NCI-H1436 treated with DMSO at 0.1 percent for 48 hours (cell line): ENCODE results near the gene AURKA.
"Not testable (repeated sequence)": the region's sequence is repeated elsewhere in the genome, so short reads cannot be mapped to it uniquely, and the experiment has no call there.

ENCODE experiments used
- DNase-seq: peaks from one replicate; lab custom pipeline; 2025; lab: John Stamatoyannopoulos, UW

AURKA gene

GRCh38 chr20:56391596-56392131 is 351 bp downstream of the AURKA start:
- no peak for DNase-seq

GRCh38 chr20:56391037-56391436 is 978 bp downstream of the AURKA start:
- DNase-seq, result no peak

GRCh38 chr20:56390396-56390795 is 1.6 kb downstream of the AURKA start:
- DNase-seq, result not testable (repeated sequence)

GRCh38 chr20:56389807-56390206 is 2.2 kb downstream of the AURKA start:
- DNase-seq, result no peak

GRCh38 chr20:56388882-56389281 is 3.1 kb downstream of the AURKA start:
- no peak for DNase-seq

GRCh38 chr20:56386219-56386618 is 5.8 kb downstream of the AURKA start:
- no peak for DNase-seq

GRCh38 chr20:56385130-56385529 is 6.9 kb downstream of the AURKA start:
- DNase-seq, result no peak

- no peak for DNase-seq
Observed at GRCh38 chr20:56383334-56383733, 8.7 kb downstream of the AURKA start.

- DNase-seq, result no peak
Observed at GRCh38 chr20:56382696-56383095, 9.3 kb downstream of the AURKA start.

- no peak for DNase-seq
Observed at GRCh38 chr20:56381501-56381900, 10.5 kb downstream of the AURKA start.

- DNase-seq, result no peak
Observed at GRCh38 chr20:56380375-56380774, 11.6 kb downstream of the AURKA start.

GRCh38 chr20:56378386-56378785 is 13.6 kb downstream of the AURKA start:
- DNase-seq, result no peak

- DNase-seq, result no peak
Observed at GRCh38 chr20:56376331-56376730, 15.7 kb downstream of the AURKA start.

GRCh38 chr20:56373942-56374341 is 18.1 kb downstream of the AURKA start:
- no peak for DNase-seq

GRCh38 chr20:56372850-56373249 is 19.2 kb downstream of the AURKA start:
- DNase-seq, result no peak

- DNase-seq, result no peak
Observed at GRCh38 chr20:56371977-56372376, 20.0 kb downstream of the AURKA start.

- no peak for DNase-seq
Observed at GRCh38 chr20:56369179-56369578, 22.8 kb downstream of the AURKA start.

GRCh38 chr20:56368351-56369134 is 23.5 kb downstream of the AURKA start:
- no peak for DNase-seq

GRCh38 chr20:56363491-56363890 is 28.5 kb downstream of the AURKA start:
- DNase-seq, result no peak

GRCh38 chr20:56362833-56363413 is 29.1 kb downstream of the AURKA start:
- DNase-seq, result no peak

- no peak for DNase-seq
Observed at GRCh38 chr20:56361900-56362299, 30.1 kb downstream of the AURKA start.

GRCh38 chr20:56360908-56361205 is 31.2 kb downstream of the AURKA start:
- no peak for DNase-seq

- DNase-seq, result no peak
Observed at GRCh38 chr20:56360133-56360907, 31.7 kb downstream of the AURKA start.
